GM10248 (cell line): Measurements from ENCODE around the gene GLB1L.

Source experiments
- CTCF ChIA-PET: fragments of 300-600 bp; sonication (Branson Sonifier 250); formaldehyde crosslinking; extraction: SDS; loops from one replicate; lab custom pipeline; 2021; ENCODE audit warnings: antibody characterized with exemption; lab: Yijun Ruan, JAX
- POLR2A ChIA-PET: fragments of 350-650 bp; sonication (Branson Sonifier 250); formaldehyde crosslinking; extraction: SDS; loops from one replicate; lab custom pipeline; 2020; ENCODE audit warnings: antibody characterized with exemption; lab: Yijun Ruan, JAX
- DNase-seq: peaks from one replicate; pipeline ENCODE4 v3.0.0; 2012; ENCODE audit errors: extremely low spot score
- CTCF ChIP-seq: IDR thresholded peaks from 2 replicates; pipeline ENCODE4 v1.5.1; 2012; ENCODE audit warnings: mild to moderate bottlenecking, low read depth; ENCODE audit errors: extremely low read depth, missing control alignments, control extremely low read depth

The GLB1L gene

GRCh38 chr2:219218217-219218731 lies 27.0 kb downstream of the GLB1L start:
- no peak for TF ChIP-seq CTCF
- CTCF ChIA-PET, result interaction anchor here (0.8 to 1.8 kb wide), 3 partner anchors 59 to 77 kb away, joined by 4 to 6 read pairs (median 6); partner anchors contain the start of gene DNAJB2
- DNase-seq, result peak; percentile 51
- POLR2A ChIA-PET, result interaction anchor here (0.8 to 1.0 kb wide), 2 partner anchors 34 to 36 kb away, joined by 3 read pairs; no protein-coding TSS in a partner anchor

GRCh38 chr2:219216535-219216915 lies 28.7 kb downstream of the GLB1L start:
- POLR2A ChIA-PET, result interaction anchor here (0.6 to 1.2 kb wide), 4 partner anchors 7 to 381 kb away, joined by 3 to 12 read pairs (median 4); no protein-coding TSS in a partner anchor
- CTCF ChIA-PET, result interaction anchor here (1.2 to 2.1 kb wide), 4 partner anchors 14 to 78 kb away, joined by 3 to 9 read pairs (median 5); partner anchors contain the start of gene ANKZF1
- no peak for DNase-seq
- no peak for TF ChIP-seq CTCF

- TF ChIP-seq CTCF, result no peak
- CTCF ChIA-PET, result interaction anchor here (0.7 to 2.1 kb wide), 5 partner anchors 11 to 79 kb away, joined by 3 to 9 read pairs (median 5); partner anchors contain the start of gene ANKZF1
- POLR2A ChIA-PET, result interaction anchor here (0.6 to 0.7 kb wide), 2 partner anchors 9 to 63 kb away, joined by 3 to 12 read pairs; no protein-coding TSS in a partner anchor
- no peak for DNase-seq
Observed at GRCh38 chr2:219215871-219216534, 29.2 kb downstream of the GLB1L start.

- POLR2A ChIA-PET, result interaction anchor here (0.6 kb wide), 1 partner anchor 18 kb away, joined by 3 read pairs; no protein-coding TSS in a partner anchor
- CTCF ChIA-PET, result interaction anchor here (0.8 to 2.4 kb wide), 4 partner anchors 12 to 81 kb away, joined by 3 to 6 read pairs (median 6); no protein-coding TSS in a partner anchor
- no peak for DNase-seq
- no peak for TF ChIP-seq CTCF
Observed at GRCh38 chr2:219214786-219215185, 30.5 kb downstream of the GLB1L start.

- TF ChIP-seq CTCF, result no peak
- CTCF ChIA-PET, result interaction anchor here (0.8 to 2.4 kb wide), 4 partner anchors 11 to 81 kb away, joined by 3 to 6 read pairs (median 6); no protein-coding TSS in a partner anchor
- DNase-seq, result no peak
- POLR2A ChIA-PET, result no interaction called here
Observed at GRCh38 chr2:219214141-219214540, 31.1 kb downstream of the GLB1L start.

GRCh38 chr2:219213486-219214071 lies 31.7 kb downstream of the GLB1L start:
- no peak for DNase-seq
- ChIA-PET POLR2A (interaction anchor here (0.5 kb wide), 1 partner anchor 39 kb away, joined by 4 read pairs; the partner anchor contains the start of gene TUBA4B), CTCF (interaction anchor here (1.2 to 3.6 kb wide), 6 partner anchors 10 to 316 kb away, joined by 3 to 15 read pairs (median 6); no protein-coding TSS in a partner anchor)
- no peak for TF ChIP-seq CTCF
